GM12864 (cell line): Measurements from ENCODE around the gene ERCC1.
A peak's percentile ranks its signal among the peaks of the same experiment; 100 is the strongest.
"Not testable (repeated sequence)": the region's sequence is repeated elsewhere in the genome, so short reads cannot be mapped to it uniquely, and the experiment has no call there.

Experiments used
- DNase-seq: peaks from one replicate; pipeline ENCODE4 v3.0.0-alpha.2; 2011; ENCODE audit warnings: low read depth
- H3K4me3 ChIP-seq: 2 replicates; pipeline ENCODE4 v1.5.1; 2011; ENCODE audit warnings: mild to moderate bottlenecking, low read depth, low read length, control low read depth
- TF ChIP-seq, protein P1 (sequence below): IDR thresholded peaks from 2 replicates; pipeline ENCODE4 v1.5.1; 2011; ENCODE audit warnings: low read depth, mild to moderate bottlenecking, moderate library complexity, low read length, control low read depth, inconsistent platforms; ENCODE audit errors: missing control alignments

Gene ERCC1

DNA sequence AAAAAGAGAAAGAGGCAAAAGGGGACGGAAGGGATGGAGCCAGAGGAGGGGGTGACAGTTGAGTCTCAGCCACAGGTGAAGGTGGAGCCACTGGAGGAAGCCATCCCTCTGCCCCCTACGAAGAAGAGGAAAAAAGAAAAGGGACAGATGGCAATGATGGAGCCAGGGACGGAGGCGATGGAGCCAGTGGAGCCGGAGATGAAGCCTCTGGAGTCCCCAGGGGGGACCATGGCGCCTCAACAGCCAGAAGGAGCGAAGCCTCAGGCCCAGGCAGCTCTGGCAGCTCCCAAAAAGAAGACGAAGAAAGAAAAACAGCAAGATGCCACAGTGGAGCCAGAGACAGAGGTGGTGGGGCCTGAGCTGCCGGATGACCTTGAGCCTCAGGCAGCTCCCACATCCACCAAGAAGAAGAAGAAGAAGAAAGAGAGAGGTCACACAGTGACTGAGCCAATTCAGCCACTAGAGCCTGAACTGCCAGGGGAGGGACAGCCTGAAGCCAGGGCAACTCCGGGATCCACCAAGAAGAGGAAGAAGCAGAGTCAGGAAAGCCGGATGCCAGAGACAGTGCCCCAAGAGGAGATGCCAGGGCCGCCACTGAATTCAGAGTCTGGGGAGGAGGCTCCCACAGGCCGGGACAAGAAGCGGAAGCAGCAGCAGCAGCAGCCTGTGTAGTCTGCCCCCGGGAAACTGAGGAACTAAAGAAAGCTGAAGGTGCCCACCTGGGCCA, 14.7 kb downstream of the ERCC1 start:
- DNase-seq: no peak
- TF ChIP-seq, protein P1, sequence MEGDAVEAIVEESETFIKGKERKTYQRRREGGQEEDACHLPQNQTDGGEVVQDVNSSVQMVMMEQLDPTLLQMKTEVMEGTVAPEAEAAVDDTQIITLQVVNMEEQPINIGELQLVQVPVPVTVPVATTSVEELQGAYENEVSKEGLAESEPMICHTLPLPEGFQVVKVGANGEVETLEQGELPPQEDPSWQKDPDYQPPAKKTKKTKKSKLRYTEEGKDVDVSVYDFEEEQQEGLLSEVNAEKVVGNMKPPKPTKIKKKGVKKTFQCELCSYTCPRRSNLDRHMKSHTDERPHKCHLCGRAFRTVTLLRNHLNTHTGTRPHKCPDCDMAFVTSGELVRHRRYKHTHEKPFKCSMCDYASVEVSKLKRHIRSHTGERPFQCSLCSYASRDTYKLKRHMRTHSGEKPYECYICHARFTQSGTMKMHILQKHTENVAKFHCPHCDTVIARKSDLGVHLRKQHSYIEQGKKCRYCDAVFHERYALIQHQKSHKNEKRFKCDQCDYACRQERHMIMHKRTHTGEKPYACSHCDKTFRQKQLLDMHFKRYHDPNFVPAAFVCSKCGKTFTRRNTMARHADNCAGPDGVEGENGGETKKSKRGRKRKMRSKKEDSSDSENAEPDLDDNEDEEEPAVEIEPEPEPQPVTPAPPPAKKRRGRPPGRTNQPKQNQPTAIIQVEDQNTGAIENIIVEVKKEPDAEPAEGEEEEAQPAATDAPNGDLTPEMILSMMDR: no peak
- H3K4me3 ChIP-seq: no peak overlapping the region

DNA sequence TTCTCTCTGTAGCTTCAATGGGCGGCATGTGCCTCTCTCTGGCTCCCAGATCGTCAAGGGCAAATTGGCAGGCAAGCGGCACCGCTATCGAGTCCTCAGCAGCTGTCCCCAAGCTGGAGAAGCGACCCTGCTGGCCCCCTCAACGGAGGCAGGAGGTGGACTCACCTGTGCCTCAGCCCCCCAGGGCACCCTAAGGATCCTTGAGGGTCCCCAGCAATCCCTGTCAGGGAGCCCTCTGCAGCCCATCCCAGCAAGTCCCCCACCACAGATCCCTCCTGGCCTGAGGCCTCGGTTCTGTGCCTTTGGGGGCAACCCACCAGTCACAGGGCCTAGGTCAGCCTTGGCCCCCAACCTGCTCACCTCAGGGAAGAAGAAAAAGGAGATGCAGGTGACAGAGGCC, 15.6 kb downstream of the ERCC1 start:
- H3K4me3 ChIP-seq: no peak overlapping the region
- DNase-seq: no peak
- TF ChIP-seq, protein P1: no peak

DNA sequence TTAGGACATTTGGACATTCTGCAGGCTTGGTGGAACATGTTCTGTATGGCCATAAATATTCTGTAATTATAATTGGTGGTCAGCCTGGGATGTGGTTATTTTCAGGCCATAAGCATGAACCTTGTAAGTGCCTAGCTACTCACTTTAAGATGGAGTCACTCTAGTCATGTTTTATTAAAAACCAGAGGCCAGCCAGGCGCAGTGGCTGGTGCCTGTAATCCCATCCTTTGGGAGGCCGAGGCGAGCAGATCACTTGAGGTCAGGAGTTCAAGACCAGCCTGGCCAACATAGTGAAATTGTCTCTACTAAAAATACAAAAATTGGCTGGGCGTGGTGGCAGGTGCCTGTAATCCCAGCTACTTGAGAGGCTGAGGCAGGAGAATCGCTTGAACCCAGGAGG, 16.1 kb downstream of the ERCC1 start:
- not testable (repeated sequence) for DNase-seq
- H3K4me3 ChIP-seq: peak overlapping the region; percentile 76; the same call in 1 of the 2 replicates

DNA sequence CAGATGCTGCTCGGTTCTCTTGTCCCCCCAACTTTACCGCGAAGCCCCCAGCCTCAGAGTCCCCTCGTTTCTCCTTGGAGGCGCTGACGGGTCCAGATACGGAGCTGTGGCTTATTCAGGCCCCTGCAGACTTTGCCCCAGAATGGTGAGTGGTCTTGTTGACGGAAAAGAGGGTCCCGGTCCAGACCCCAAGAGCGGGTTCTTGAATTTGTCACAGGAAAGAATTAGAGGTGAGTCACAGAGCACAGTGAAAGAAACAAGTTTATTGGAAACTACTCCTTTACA, 16.7 kb downstream of the ERCC1 start:
- no peak for DNase-seq
- TF ChIP-seq, protein P1: no peak

DNA sequence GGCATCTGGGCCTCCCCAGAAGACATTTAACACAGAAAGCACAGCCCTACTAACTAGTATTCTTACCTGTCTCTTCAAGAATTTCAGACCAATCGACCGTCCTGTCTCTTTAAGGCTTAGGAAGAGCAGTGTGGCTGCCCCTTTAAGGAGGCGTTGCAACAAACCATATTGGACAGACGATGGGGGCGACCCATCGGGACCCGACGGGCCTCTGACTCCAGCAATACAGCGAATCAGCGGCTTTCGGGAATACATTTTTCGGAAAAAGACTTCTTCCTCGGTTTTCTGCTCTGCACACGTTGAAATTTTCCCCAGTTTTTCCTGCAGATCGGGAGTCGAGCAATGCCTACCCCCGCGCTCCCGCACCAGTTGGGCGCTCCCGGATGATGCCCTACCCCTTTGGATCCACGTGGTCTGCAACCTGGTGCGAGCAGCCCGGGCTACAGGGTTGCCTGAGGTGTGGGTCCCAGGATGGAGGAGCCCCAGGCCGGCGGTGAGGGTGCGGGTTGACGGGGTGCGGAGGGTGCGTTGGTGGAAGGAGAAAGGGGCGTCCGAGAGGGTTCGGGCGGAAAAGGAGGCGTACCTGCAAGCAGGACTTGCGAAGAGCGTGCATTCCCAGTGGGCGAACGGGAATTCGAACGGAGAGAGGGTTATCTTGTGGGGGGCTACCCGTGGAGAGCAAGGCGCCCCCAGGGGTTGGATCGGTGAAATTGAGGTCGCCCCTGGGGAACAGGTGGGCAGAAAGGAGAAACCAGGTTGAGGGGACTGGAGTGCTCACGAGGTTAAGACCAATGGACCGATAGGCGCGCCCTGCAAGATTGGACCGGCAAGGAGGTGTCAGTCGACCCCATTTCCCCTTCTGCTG, 17.3 kb downstream of the ERCC1 start, which contains the start of gene POLR1G:
TSS of gene POLR1G (plus strand) at position 419 of the 865 bp plus-strand sequence. CDS start at position 472, 53 bp downstream.
- peak within 1 kb of the TSS; percentile 76 for H3K4me3 ChIP-seq
- TF ChIP-seq, protein P1: no peak
- DNase-seq: peak; percentile 69

More for the DNA sequence above, 16.7 kb downstream of the ERCC1 start:
- peak overlapping the region; percentile 76 for H3K4me3 ChIP-seq

DNA sequence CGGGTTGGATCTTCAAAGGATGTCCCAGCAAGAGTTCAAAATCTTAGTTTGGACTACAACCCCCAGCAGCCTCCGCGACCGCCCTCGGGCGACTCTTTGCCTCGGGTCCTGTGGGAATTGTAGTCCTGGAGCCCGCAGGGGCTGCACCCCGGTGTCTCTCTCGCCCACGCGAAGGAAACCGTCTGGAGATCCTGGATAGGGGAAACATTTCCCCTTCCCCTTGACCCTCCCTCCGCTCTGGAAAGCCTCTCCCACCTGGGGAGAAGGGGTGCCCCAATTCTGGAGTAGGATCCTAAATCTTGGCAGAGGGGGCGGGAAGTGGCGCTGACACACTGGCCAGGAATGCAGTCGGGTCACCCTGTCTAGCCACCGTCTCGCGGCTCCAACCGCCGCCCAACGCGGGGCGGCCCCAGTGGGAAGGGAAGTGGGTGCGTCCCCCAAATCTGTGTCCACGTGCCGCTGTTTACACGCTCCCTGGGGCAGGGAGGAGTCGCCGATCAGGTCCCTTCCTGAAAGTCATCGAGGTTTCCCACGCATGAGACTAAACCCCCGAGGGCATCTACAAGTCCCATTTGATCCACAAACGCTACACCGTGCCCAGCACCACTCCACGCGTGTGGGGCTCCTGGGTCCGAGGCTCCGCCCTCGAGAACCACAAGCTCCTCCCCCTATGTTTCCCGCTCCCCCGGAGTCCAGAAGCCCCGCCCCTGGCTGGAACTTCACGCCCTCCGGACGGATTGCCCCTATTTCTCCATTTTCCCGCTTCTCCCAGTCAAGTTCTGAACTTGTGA, 18.1 kb downstream of the ERCC1 start:
- DNase-seq: peak; percentile 49
- TF ChIP-seq, protein P1: no peak
- peak overlapping the region; percentile 76 for H3K4me3 ChIP-seq
